SK-N-SH (cell line): Measurements from ENCODE around the gene ANKRD11. TPM values are rescaled to one million over a fixed set of nuclear protein-coding genes. Genes with fewer than 3 reads are reported as not detected.

Experiments used
- CTCF ChIA-PET: fragments of 300-600, 350-600 bp; formaldehyde crosslinking; extraction: SDS; loops from one replicate; lab custom pipeline; 2021; lab: Yijun Ruan, JAX
- POLR2A ChIA-PET: fragments of 350-600 bp; sonication (Branson Sonifier 250); formaldehyde crosslinking; extraction: SDS; loops from one replicate; lab custom pipeline; 2020; ENCODE audit warnings: antibody characterized with exemption, inconsistent platforms; lab: Yijun Ruan, JAX
- DNase-seq: peaks from one replicate; pipeline ENCODE4 v3.0.0; 2012
- H2AFZ ChIP-seq: fragments of 200-600 bp; sonication (generic); 2 replicates; pipeline ENCODE4 v1.8.1; 2016; ENCODE audit warnings: antibody characterized with exemption, mild to moderate bottlenecking, low read depth
- H3F3A ChIP-seq: fragments of 200-600 bp; sonication (generic); replicated peaks from 2 replicates; pipeline ENCODE3; 2016; ENCODE audit warnings: antibody characterized with exemption, mild to moderate bottlenecking; ENCODE audit not compliant: insufficient read depth
- H3K27ac ChIP-seq, 2 experiments: fragments of 200-500 bp in 1 of 2; fragments of 200-600 bp in 1 of 2; sonication (Bioruptor generic) in 1 of 2; sonication (generic), shearing (Covaris generic) in 1 of 2; 2 replicates each; pipeline versions ENCODE4 v1.5.1 to v1.6.1; 2014 to 2016; ENCODE audit warnings: low read depth in 2 of 2, inconsistent platforms in 1 of 2, low read length in 1 of 2, mild to moderate bottlenecking in 1 of 2, mixed read lengths in 1 of 2
- H3K27me3 ChIP-seq: fragments of 200-600 bp; sonication (generic), shearing (Covaris generic); 2 replicates; pipeline ENCODE4 v1.6.1; 2016; ENCODE audit warnings: mixed run types; ENCODE audit not compliant: insufficient read depth
- H3K36me3 ChIP-seq, 2 experiments: fragments of 200-500 bp in 1 of 2; fragments of 200-600 bp in 1 of 2; sonication (Bioruptor generic) in 1 of 2; sonication (generic) in 1 of 2; replicated peaks in 1 of 2; 2 replicates each; pipeline versions ENCODE3 to v1.5.1; 2014 to 2016; ENCODE audit warnings: low read length in 1 of 2, mild to moderate bottlenecking in 1 of 2; ENCODE audit not compliant: insufficient read depth in 2 of 2, control insufficient read depth in 1 of 2
- H3K4me1 ChIP-seq, 2 experiments: fragments of 200-500 bp in 1 of 2; fragments of 200-600 bp in 1 of 2; sonication (Bioruptor generic) in 1 of 2; sonication (generic), shearing (Covaris generic) in 1 of 2; 2 replicates each; pipeline versions ENCODE4 v1.5.1 to v1.6.1; 2014 to 2016; ENCODE audit warnings: low read depth in 1 of 2, low read length in 1 of 2, mixed run types in 1 of 2; ENCODE audit not compliant: insufficient read depth in 2 of 2, control insufficient read depth in 1 of 2
- H3K4me2 ChIP-seq: fragments of 200-600 bp; sonication (generic), shearing (Covaris generic); 2 replicates; pipeline ENCODE4 v1.6.1; 2017; ENCODE audit warnings: mixed run types
- H3K4me3 ChIP-seq, 2 experiments: fragments of 200-500 bp in 1 of 2; fragments of 200-600 bp in 1 of 2; sonication (Bioruptor generic) in 1 of 2; sonication (generic), shearing (Covaris generic) in 1 of 2; 2 replicates each; pipeline versions ENCODE4 v1.5.1 to v1.8.1; 2014 to 2016; ENCODE audit warnings: low read depth in 2 of 2, inconsistent platforms in 1 of 2, low read length in 1 of 2, mild to moderate bottlenecking in 1 of 2, mixed read lengths in 1 of 2, moderate library complexity in 1 of 2
- H3K79me2 ChIP-seq: fragments of 200-600 bp; sonication (generic); 2 replicates; pipeline ENCODE4 v1.8.1; 2017; ENCODE audit warnings: mild to moderate bottlenecking; ENCODE audit not compliant: insufficient read depth
- H3K9ac ChIP-seq: fragments of 200-600 bp; sonication (generic); 2 replicates; pipeline ENCODE4 v1.6.1; 2017; ENCODE audit warnings: mixed run types
- H3K9me2 ChIP-seq: fragments of 200-600 bp; sonication (generic); 2 replicates; pipeline ENCODE4 v1.6.1; 2017; ENCODE audit warnings: mixed run types
- H3K9me3 ChIP-seq: fragments of 200-600 bp; sonication (generic); 2 replicates; pipeline ENCODE4 v1.6.1; 2017; ENCODE audit warnings: mixed run types, mild to moderate bottlenecking, moderate library complexity
- H4K20me1 ChIP-seq: fragments of 200-600 bp; sonication (generic); 2 replicates; pipeline ENCODE4 v1.6.1; 2017; ENCODE audit warnings: mild to moderate bottlenecking, mixed run types; ENCODE audit not compliant: insufficient read depth
- ELF1 ChIP-seq: IDR thresholded peaks from 2 replicates; pipeline ENCODE4 v1.4.0; 2012
- EP300 ChIP-seq, 2 experiments: IDR thresholded peaks; 2 replicates each; pipeline versions ENCODE4 v1.4.0 to v1.6.1; 2012; ENCODE audit warnings: borderline replicate concordance in 1 of 2, low read depth in 1 of 2, low read length in 1 of 2
- FOSL2 ChIP-seq: IDR thresholded peaks from 2 replicates; pipeline ENCODE4 v1.4.0; 2012; ENCODE audit warnings: low read depth, mild to moderate bottlenecking, moderate library complexity, borderline replicate concordance
- FOXM1 ChIP-seq: IDR thresholded peaks from 2 replicates; pipeline ENCODE4 v1.4.0; 2012; ENCODE audit warnings: low read depth, mild to moderate bottlenecking
- GATA2 ChIP-seq: sonication (generic); formaldehyde crosslinking; IDR thresholded peaks from 2 replicates; pipeline ENCODE4 v1.5.0; 2020; ENCODE audit warnings: mild to moderate bottlenecking, missing genetic modification reagents
- JUND ChIP-seq: IDR thresholded peaks from 2 replicates; pipeline ENCODE4 v1.4.0; 2012
- MAX ChIP-seq: IDR thresholded peaks from 2 replicates; pipeline ENCODE4 v1.4.0; 2012; ENCODE audit warnings: low read depth
- MEF2A ChIP-seq: IDR thresholded peaks from 2 replicates; pipeline ENCODE4 v1.4.0; 2012; ENCODE audit warnings: low read depth, borderline replicate concordance
- MXI1 ChIP-seq: IDR thresholded peaks from 2 replicates; pipeline ENCODE4 v1.6.1; 2012; ENCODE audit warnings: mild to moderate bottlenecking, low read depth, low read length, improper control_type of control experiment
- NFIC ChIP-seq: IDR thresholded peaks from 2 replicates; pipeline ENCODE4 v1.4.0; 2012; ENCODE audit warnings: borderline replicate concordance
- PBX3 ChIP-seq: IDR thresholded peaks from 2 replicates; pipeline ENCODE4; 2012
- POLR2AphosphoS5 ChIP-seq: IDR thresholded peaks from 2 replicates; pipeline ENCODE4 v1.6.1; 2012; ENCODE audit warnings: low read depth, low read length
- REST ChIP-seq: IDR thresholded peaks from 2 replicates; pipeline ENCODE4 v1.6.1; 2012; ENCODE audit warnings: mild to moderate bottlenecking, low read depth, low read length, moderate library complexity
- RFX5 ChIP-seq: IDR thresholded peaks from 2 replicates; pipeline ENCODE4 v1.6.1; 2012; ENCODE audit warnings: mild to moderate bottlenecking, improper control_type of control experiment, low read length
- RXRA ChIP-seq: IDR thresholded peaks from 2 replicates; pipeline ENCODE4 v1.4.0; 2012; ENCODE audit warnings: low read depth, mild to moderate bottlenecking, borderline replicate concordance
- TCF12 ChIP-seq: IDR thresholded peaks from 2 replicates; pipeline ENCODE4 v1.4.0; 2012
- USF2 ChIP-seq: fragments of 150-350 bp; IDR thresholded peaks from 2 replicates; pipeline ENCODE4 v1.6.1; 2017; ENCODE audit warnings: antibody characterized with exemption, low read length, low read depth, borderline replicate concordance
- YY1 ChIP-seq: IDR thresholded peaks from 2 replicates; pipeline ENCODE4 v1.4.0; 2012; ENCODE audit warnings: low read depth, mild to moderate bottlenecking
- WGBS: methylation state at CpG from one replicate; pipeline ENCODE4 v1.1.6; 2017; ENCODE audit warnings: low lambda C conversion rate; 5-methylcytosine and 5-hydroxymethylcytosine counted together
- polyA plus RNA-seq, 3 experiments: library from polyadenylated mRNA; depleted of rRNA; stranded (reverse); fragments of >200 nt; gene quantifications; 2 replicates each; pipeline ENCODE4 v1.2.3, GENCODE V29; 2012

Gene ANKRD11
- polyA plus RNA-seq, 1 of the 3 experiments (the other 2 are of a cell fraction) = 50.2 TPM

GRCh38 chr16:89324056-89325010 is 166.0 kb downstream of the ANKRD11 start:
- Histone ChIP-seq H3F3A (peaks cover 48% of the 10 kb centered on the region), H3K4me3 (no peak overlapping the region), H3K27me3 (no peaks in the 10 kb centered on the region), H3K9me3 (no peaks in the 10 kb centered on the region), H3K9me2 (no peaks in the 10 kb centered on the region), H3K27ac (peak overlapping the region; percentile 24 to 86; a peak in 3 of 4 replicates), H2AFZ (no peak overlapping the region), H3K36me3 (no peaks in the 10 kb centered on the region), H3K9ac (peak overlapping the region; percentile 23; the same call in 1 of the 2 replicates), H3K79me2 (peaks cover 92% of the 10 kb centered on the region), H4K20me1 (peaks cover 20% of the 10 kb centered on the region), H3K4me1 (peaks cover 47 to 59% of the 10 kb centered on the region in 2 experiments; a peak in 3 of 4 replicates), H3K4me2 (peak overlapping the region; percentile 58)
- WGBS = 80% methylated on average over 32 of the region's 32 CpGs
- TF ChIP-seq TCF12 (peak; percentile 47; the same call in 1 of the 2 replicates), POLR2AphosphoS5 (no peak), NFIC (peak; percentile 11; the same call in 1 of the 2 replicates), JUND (peak; percentile 4; the same call in 1 of the 2 replicates), MXI1 (no peak), MEF2A (no peak), REST (no peak), MAX (peak; percentile 78), GATA2 (CRISPR knock-in tag) (no peak), RXRA (no peak), RFX5 (no peak), ELF1 (peak; percentile 32; the same call in 1 of the 2 replicates), YY1 (0 out of 2 replicates have a peak, but pooled peaks have one; percentile 41), FOXM1 (no peak), USF2 (no peak), EP300 (IDR thresholded peaks at IDR 0.05; ENCODE audit: borderline replicate concordance in 1 of 2, low read depth in 1 of 2, low read length in 1 of 2) (no peak), PBX3 (peak; percentile 50; the same call in 1 of the 2 replicates), FOSL2 (peak; percentile 36; the same call in 1 of the 2 replicates)
- ChIA-PET POLR2A (no interaction called here), CTCF (interaction anchor here (0.9 kb wide), 1 partner anchor 19 kb away, joined by 3 read pairs; no protein-coding TSS in a partner anchor)
- DNase-seq = no peak
